ENCODE data around the gene INTS6L.

DNA sequence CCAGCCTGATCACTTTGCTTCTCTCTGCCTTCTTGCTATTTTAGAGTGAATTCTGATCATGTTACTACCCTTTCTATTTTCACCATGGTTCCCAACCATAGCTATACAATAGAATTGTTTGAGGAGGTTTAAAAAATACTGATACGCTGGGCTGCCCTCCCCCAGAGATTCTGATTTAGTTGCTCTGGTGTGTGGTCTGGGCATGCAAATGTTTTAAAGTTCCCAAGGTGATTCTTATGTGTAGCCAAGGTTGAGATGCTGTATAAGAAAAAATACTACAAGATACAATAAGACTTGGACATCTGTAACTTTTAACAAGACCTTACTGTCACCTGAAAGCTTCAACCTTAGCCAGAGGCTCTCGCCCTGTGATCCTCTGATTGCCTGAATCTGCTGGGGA is 22.2 kb upstream of the INTS6L start:
- no peak for TF ChIP-seq TAF1 (IDR thresholded peaks at IDR 0.05; ENCODE audit: borderline replicate concordance, insufficient read depth, low read length)
- TF ChIP-seq POLR2AphosphoS5 (IDR thresholded peaks at IDR 0.05; ENCODE audit: low read depth, low read length): no peak

Data from PFSK-1 (cell line).